ENCODE results near the gene GFAP. TPM values are rescaled to one million over a fixed set of nuclear protein-coding genes. Genes with fewer than 3 reads are reported as not detected.

GFAP gene
- total RNA-seq, 3 donors from 2014 or later (not counting 1 experiment from before 2014, with no cell fraction given): not detected

DNA sequence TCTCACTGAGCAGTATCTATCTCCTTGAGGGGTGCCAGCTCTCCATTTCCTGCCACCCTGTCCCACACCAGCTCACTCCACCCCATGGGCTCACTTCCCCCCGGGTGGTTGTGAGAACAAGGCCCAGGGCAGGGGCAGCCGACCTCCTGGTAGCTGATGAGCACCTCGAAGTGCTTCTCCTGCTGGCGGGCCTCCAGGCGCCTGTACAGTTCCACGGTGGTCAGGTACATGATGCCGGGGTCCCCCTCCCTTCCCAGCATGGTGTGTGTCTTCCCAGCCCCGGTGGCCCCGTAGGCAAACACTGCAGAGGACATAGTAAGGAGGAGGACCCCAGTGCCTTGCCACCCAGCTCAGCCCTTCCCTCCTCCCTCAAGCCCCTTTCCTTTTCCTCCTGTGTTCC, 19.8 kb upstream of the GFAP start:
- Mint-ChIP-seq H3K27me3 (ENCODE audit: low read depth in 2 of 2) (no peaks in the 10 kb centered on the region), H3K27ac (no peak overlapping the region), H3K4me3 (no peak overlapping the region), H3K9me3 (no peaks in the 10 kb centered on the region), H3K36me3 (no peaks in the 10 kb centered on the region), H3K4me1 (no peaks in the 10 kb centered on the region)
- TF ChIP-seq, protein P1, sequence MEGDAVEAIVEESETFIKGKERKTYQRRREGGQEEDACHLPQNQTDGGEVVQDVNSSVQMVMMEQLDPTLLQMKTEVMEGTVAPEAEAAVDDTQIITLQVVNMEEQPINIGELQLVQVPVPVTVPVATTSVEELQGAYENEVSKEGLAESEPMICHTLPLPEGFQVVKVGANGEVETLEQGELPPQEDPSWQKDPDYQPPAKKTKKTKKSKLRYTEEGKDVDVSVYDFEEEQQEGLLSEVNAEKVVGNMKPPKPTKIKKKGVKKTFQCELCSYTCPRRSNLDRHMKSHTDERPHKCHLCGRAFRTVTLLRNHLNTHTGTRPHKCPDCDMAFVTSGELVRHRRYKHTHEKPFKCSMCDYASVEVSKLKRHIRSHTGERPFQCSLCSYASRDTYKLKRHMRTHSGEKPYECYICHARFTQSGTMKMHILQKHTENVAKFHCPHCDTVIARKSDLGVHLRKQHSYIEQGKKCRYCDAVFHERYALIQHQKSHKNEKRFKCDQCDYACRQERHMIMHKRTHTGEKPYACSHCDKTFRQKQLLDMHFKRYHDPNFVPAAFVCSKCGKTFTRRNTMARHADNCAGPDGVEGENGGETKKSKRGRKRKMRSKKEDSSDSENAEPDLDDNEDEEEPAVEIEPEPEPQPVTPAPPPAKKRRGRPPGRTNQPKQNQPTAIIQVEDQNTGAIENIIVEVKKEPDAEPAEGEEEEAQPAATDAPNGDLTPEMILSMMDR (IDR thresholded peaks at IDR 0.05): no peak
- H3K4me3 ChIP-seq (ENCODE audit: low read length): no peak overlapping the region
- H3K27ac ChIP-seq (ENCODE audit: low read length): no peak overlapping the region
- no peaks in the 10 kb centered on the region for H3K9me3 ChIP-seq (ENCODE audit: control insufficient read depth, insufficient read depth, low read length)
- no peaks in the 10 kb centered on the region for H3K4me1 ChIP-seq (ENCODE audit: control insufficient read depth, insufficient read depth, low read length)
- H3K36me3 ChIP-seq (ENCODE audit: control insufficient read depth, insufficient read depth, low read length): no peaks in the 10 kb centered on the region
- DNase-seq: no peak
- WGBS (ENCODE audit: insufficient coverage): 90% methylated on average over 9 of the region's 9 CpGs
- H3K27me3 ChIP-seq (ENCODE audit: control insufficient read depth, insufficient read depth, low read length): no peaks in the 10 kb centered on the region
- ATAC-seq: no peak
- intact Hi-C loops (cut with micrococcal nuclease): no loop called here

DNA sequence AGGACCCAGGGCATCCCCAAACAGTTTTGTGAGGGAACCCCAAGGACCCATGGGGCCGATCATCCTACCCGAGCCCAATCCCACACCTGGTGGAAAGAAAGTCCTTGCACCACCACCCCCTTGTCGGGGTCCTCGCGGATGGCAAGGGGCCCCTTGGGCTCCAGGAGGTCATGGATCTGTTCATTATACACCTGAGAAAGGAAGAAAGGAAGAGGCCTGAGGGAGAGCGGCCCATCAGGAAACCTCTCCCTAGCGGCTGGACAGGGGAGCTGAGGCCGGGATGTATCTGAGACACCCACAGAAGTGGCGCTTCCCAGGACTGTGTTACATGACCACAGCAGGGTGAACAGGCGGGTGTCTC, 19.4 kb upstream of the GFAP start:
- Mint-ChIP-seq H3K27ac (no peak overlapping the region), H3K9me3 (no peaks in the 10 kb centered on the region), H3K36me3 (no peaks in the 10 kb centered on the region), H3K27me3 (ENCODE audit: low read depth in 2 of 2) (no peaks in the 10 kb centered on the region), H3K4me1 (no peaks in the 10 kb centered on the region), H3K4me3 (no peak overlapping the region)
- DNase-seq: no peak
- no peaks in the 10 kb centered on the region for H3K27me3 ChIP-seq (ENCODE audit: control insufficient read depth, insufficient read depth, low read length)
- no peak for ATAC-seq
- H3K4me3 ChIP-seq (ENCODE audit: low read length): no peak overlapping the region
- TF ChIP-seq, protein P1 (IDR thresholded peaks at IDR 0.05): no peak
- no peaks in the 10 kb centered on the region for H3K4me1 ChIP-seq (ENCODE audit: control insufficient read depth, insufficient read depth, low read length)
- H3K27ac ChIP-seq (ENCODE audit: low read length): no peak overlapping the region
- WGBS (ENCODE audit: insufficient coverage): 97% methylated on average over 10 of the region's 10 CpGs
- intact Hi-C loops (cut with micrococcal nuclease): no loop called here
- no peaks in the 10 kb centered on the region for H3K36me3 ChIP-seq (ENCODE audit: control insufficient read depth, insufficient read depth, low read length)
- no peaks in the 10 kb centered on the region for H3K9me3 ChIP-seq (ENCODE audit: control insufficient read depth, insufficient read depth, low read length)

DNA sequence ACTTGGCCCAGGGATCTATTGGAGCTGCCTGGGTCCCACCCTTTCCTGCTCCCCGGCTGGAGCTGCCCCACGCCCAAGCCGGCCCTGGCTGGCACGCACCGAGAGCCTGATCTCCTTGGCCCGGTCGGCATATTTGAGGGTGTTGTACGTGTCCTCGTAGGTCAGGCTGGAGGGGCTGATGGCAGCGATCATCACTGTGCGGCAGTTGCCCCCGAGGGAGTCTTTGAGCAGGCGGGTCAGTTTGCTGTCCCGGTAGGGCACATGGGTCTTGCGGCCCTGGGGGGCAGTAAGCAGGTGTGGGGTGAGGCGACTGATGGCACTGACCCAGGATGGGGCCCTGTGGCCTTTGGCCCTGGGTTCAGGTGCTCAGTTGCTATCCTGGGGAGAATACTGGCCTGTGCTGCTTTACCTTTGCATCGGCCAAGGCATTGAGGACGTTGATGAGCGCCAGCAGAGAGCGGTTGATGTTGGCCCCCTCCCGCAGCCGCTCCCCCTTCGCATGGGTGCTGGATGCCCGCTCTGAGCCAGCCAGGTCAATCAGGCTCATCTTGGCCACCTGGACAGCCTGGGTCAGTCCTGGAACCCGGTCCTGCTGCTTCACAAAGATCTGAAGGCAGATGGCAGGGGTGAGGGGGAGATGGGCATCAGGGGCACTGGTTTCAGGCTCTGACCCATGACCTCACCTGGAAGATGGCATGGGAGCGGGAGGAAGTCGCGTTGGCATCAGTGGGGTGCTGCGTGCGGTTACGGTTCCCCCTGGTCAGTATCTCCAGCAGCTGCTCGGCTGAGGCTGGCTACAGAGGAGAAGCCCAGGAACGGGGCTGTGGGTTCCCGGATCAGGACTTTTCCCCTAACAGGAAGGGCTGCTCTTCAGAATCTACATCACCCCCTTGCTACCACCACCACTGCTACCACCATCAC, 18.8 kb upstream of the GFAP start:
- Mint-ChIP-seq H3K36me3 (no peaks in the 10 kb centered on the region), H3K27me3 (ENCODE audit: low read depth in 2 of 2) (no peaks in the 10 kb centered on the region), H3K4me3 (no peak overlapping the region), H3K4me1 (no peaks in the 10 kb centered on the region), H3K9me3 (no peaks in the 10 kb centered on the region), H3K27ac (no peak overlapping the region)
- 96% methylated on average over 34 of the region's 34 CpGs for WGBS (ENCODE audit: insufficient coverage)
- ATAC-seq (no peak), DNase-seq (no peak)
- H3K9me3 ChIP-seq (ENCODE audit: control insufficient read depth, insufficient read depth, low read length): no peaks in the 10 kb centered on the region
- H3K27me3 ChIP-seq (ENCODE audit: control insufficient read depth, insufficient read depth, low read length): no peaks in the 10 kb centered on the region
- H3K4me1 ChIP-seq (ENCODE audit: control insufficient read depth, insufficient read depth, low read length): no peaks in the 10 kb centered on the region
- H3K27ac ChIP-seq (ENCODE audit: low read length): no peak overlapping the region
- TF ChIP-seq, protein P1 (IDR thresholded peaks at IDR 0.05): no peak
- intact Hi-C loops (cut with micrococcal nuclease): no loop called here
- no peaks in the 10 kb centered on the region for H3K36me3 ChIP-seq (ENCODE audit: control insufficient read depth, insufficient read depth, low read length)
- H3K4me3 ChIP-seq (ENCODE audit: low read length): no peak overlapping the region

DNA sequence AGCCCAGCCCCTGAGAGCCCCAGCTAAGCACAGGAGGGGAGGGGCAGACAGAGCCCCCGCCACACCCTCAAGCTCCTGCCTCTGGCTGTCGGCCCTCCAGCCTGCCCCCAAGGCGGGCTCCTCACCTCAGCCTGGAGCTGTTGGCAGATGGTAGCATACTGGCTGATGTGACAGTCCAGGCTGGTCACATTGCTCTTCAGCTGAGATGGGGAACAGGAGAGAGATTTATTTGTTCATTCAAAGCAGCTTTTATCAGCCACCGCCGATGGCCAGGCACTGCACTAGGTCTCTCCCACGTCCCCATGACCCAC, 17.4 kb upstream of the GFAP start:
- no peak overlapping the region for H3K4me3 ChIP-seq (ENCODE audit: low read length)
- WGBS (ENCODE audit: insufficient coverage): 92% methylated on average over 6 of the region's 6 CpGs
- H3K27me3 Mint-ChIP-seq (ENCODE audit: low read depth in 2 of 2): no peaks in the 10 kb centered on the region

More for the DNA sequence above, 17.4 kb upstream of the GFAP start:
- no peaks in the 10 kb centered on the region for H3K9me3 Mint-ChIP-seq
- no peak overlapping the region for H3K27ac Mint-ChIP-seq
- H3K4me3 Mint-ChIP-seq: no peak overlapping the region
- intact Hi-C loops (cut with micrococcal nuclease): no loop called here
- Histone ChIP-seq H3K4me1 (ENCODE audit: control insufficient read depth, insufficient read depth, low read length) (no peaks in the 10 kb centered on the region), H3K9me3 (ENCODE audit: control insufficient read depth, insufficient read depth, low read length) (no peaks in the 10 kb centered on the region), H3K27ac (ENCODE audit: low read length) (no peak overlapping the region), H3K36me3 (ENCODE audit: control insufficient read depth, insufficient read depth, low read length) (no peaks in the 10 kb centered on the region), H3K27me3 (ENCODE audit: control insufficient read depth, insufficient read depth, low read length) (no peaks in the 10 kb centered on the region)
- ATAC-seq (no peak), DNase-seq (no peak)
- TF ChIP-seq, protein P1 (IDR thresholded peaks at IDR 0.05): no peak
- H3K36me3 Mint-ChIP-seq: no peaks in the 10 kb centered on the region
- no peaks in the 10 kb centered on the region for H3K4me1 Mint-ChIP-seq
